Activated CD4-positive, alpha-beta T cell treated with anti-CD3 and anti-CD28 coated beads for 48 hours (primary cell): ENCODE measurements around the gene KCNH4.
"Not testable (repeated sequence)": the region's sequence is repeated elsewhere in the genome, so short reads cannot be mapped to it uniquely, and the experiment has no call there.

Source experiments
- DNase-seq: peaks from one replicate; pipeline ENCODE4 v3.0.0-alpha.2; 2020

The KCNH4 gene

GRCh38 chr17:42193969-42194899 lies 13.3 kb upstream of the KCNH4 start, which contains the start of gene GHDC:
Gene GHDC (minus strand): TSS chr17:42194494. CDS start chr17:42193581, 913 bp downstream.
- DNase-seq = peak; percentile 87

DNA sequence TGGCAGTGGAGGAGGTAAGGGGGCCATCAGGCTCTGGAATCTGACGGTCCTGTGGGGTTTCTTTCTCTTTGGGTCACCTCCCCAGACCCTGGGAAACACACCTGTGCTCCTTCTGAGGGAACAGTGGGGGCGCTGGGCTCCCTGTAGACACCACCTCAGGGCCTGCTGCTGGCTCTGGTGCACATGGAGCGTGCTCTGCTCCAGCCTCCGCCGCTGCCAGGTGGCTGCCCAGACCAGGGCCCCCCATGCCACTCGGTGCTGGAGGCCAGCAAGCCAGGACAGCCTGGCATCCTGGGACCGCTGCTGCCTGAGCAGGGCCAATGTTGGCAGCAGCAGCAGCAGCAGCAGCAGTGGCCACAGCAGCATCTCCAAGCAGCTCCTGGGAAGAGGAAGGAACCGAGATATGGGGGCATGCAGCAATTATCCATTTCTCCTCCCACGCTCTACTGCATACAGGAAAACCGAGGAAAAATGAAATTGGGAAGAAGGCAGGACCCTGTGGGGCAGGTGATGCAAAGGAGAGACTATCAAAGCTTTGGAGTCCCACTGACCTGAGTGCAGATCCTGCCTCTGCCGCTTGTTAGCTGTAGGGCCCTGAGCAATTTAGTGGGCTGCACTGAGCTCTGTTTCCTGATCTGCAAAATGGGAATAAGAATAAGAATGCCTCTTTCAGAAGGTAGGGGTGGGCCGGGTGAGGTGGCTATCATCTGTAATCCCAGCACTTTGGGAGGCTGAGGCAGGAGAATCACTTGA lies 12.4 kb upstream of the KCNH4 start:
- no peak for DNase-seq

DNA sequence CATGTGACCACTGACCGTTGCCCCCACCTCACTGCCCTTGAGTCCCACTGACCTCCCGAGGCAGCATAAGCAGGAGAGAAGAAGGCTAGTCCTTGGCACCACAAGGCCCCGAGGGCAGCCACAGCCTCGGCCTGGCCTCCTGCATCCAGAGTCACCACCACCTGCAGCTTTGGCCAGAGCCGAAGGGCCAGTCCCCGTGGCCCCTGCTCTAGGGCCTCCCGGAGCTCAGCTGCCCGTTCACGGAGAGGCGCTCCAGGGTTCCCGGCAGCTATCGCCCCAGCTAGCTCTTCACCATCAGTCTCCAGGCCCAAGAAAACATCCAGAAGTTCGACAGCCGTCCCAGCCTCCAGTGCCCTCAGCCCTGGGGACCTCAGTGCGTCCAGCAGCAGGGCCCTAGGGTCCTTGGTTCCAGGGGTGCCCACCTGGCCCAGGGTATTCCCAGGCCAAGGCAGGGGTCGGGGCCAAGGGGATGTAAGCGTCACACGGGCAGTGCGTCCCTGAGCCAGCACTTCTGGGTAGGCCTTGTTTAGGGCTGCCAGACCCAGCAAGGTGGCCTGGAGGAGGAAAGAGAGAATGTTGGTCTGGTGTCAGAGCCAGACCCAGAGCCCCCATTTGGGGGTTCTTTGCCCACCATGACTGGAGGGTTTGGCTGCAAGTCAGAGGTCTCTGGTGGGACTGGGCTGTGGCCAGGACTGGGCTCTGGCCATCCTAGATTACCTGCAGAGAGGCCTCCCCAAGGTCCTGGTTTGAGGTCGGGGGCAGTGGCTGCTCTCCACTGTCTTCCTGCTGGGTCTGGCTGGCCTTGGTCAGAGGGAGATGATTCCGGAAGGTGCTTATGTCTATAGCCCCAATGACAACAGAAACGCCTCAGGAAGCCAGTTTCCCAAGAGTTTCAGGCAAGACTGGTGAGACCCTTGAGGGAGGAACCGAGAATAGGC lies 11.5 kb upstream of the KCNH4 start:
- no peak for DNase-seq

DNA sequence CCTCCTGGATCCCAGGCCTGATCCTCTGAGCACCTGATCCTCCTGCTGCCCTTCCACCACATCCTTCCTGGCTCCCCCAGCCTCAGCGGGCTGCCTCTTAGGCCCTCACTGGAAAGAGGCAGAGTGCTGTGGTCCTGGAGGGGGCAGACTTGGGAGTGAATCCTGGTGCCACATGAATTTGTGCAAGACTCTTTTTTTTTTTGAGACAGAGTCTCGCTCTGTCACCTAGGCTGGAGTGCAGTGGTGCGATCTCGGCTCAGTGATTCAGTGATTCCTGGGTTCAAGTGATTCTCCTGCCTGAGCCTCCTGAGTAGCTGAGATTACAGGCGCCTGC lies 10.3 kb upstream of the KCNH4 start:
- DNase-seq = no peak

- DNase-seq = no peak
These were observed 9.7 kb upstream of the KCNH4 start for GRCh38 chr17:42190491-42191274.

GRCh38 chr17:42189651-42189965 lies 8.7 kb upstream of the KCNH4 start:
- no peak for DNase-seq

GRCh38 chr17:42188749-42189650 lies 8.1 kb upstream of the KCNH4 start:
- no peak for DNase-seq

GRCh38 chr17:42187833-42188232 lies 6.9 kb upstream of the KCNH4 start:
- no peak for DNase-seq

- not testable (repeated sequence) for DNase-seq
These were observed 5.2 kb upstream of the KCNH4 start for GRCh38 chr17:42186191-42186590.

GRCh38 chr17:42185621-42185930 lies 4.6 kb upstream of the KCNH4 start:
- no peak for DNase-seq

DNA sequence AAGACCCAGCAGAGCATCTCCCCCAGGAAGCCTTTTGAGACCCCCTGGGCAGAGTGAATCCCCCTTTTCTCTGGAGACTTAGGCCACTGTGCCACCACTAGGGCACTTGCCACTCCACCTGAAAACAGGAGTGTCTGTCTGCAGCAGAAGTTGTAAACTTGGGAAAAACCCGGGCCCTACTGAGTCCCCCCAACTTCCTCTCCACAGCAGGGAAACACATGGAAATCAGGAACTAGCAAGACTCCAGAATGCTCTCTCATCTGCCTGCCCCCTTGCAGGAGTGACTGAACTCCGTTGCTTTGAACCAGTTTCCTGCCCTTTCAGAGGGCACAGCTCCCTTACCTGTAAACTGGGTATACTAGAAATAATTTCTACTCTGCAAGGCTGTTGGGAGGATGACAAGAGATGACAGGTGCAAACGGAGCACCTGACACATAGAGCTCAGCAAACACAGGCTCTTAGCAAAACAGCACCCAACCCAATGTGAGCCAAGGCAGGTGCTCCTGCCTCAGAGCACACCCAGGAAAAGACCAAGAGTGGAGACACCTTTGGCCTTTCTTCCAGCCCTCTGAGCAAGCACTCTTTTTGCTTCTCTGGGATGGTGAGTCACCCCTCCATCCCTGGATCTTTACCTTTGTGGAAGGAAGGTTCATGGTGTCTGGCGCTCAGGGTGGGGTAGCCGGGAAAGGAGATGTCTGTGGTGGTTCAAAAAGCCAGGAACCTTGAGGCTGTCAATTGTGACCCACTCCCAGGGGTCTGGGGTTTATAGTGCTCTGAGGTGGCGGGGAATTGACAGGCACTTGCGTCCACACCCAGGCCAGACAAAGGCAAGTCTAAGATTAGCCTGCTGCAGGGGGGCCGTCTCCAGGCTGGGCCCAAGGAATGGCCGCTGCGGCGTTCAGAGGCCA lies 4.0 kb upstream of the KCNH4 start, which contains the start of gene HCRT:
Gene HCRT (minus strand): TSS at position 740 of the 908 bp plus-strand sequence. CDS start 87 bp downstream, at position 653.
- no peak for DNase-seq

- peak; percentile 86 for DNase-seq
These were observed 3.1 kb upstream of the KCNH4 start for GRCh38 chr17:42183741-42184711.

GRCh38 chr17:42182927-42183734 lies 2.2 kb upstream of the KCNH4 start:
- DNase-seq = no peak

DNA sequence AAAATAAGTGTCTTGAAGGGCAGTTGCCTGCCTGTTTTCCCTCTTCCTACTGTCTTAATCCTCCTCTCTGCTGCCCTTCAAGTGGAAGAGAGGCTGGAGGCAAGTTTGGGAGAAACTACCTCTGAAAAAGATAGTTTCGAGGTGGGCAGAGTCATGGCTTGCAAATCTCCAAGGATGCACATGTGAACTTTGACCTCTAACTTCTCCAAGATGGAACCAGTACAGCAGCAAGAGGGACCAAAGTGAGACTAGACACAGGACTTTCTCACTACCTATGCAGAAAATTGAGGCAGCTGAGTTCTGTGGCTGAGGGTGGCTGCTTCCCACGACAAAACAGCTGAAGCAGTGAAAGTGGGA lies 887 bp upstream of the KCNH4 start:
- no peak for DNase-seq

DNA sequence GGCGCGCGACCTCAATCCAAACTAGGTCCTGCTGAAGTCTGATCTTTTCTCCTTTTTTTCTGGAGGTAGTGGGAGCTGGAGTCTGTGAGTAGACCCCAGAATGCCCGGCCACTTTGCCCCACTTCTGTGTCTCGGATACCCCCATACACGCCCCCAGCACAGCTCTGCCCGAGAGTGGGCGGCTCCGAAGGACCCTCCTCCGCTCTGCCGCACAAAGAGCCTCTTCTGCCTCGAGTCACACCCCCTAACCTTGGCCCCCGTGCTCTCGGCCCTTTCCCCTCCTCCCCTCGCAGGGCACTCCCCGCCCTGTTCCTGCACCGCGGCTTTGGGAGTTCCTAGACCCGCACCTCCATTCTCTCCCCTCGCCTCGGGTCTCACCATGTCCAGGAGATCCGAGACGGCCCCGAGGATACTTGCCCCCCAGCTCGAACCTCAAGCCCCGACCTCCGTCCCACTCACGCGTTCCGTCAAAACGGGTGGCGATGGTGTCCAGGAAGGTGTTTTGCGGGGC lies 476 bp downstream of the KCNH4 start:
- DNase-seq = no peak

GRCh38 chr17:42179911-42180410 lies 981 bp downstream of the KCNH4 start:
- peak; percentile 47 for DNase-seq

DNA sequence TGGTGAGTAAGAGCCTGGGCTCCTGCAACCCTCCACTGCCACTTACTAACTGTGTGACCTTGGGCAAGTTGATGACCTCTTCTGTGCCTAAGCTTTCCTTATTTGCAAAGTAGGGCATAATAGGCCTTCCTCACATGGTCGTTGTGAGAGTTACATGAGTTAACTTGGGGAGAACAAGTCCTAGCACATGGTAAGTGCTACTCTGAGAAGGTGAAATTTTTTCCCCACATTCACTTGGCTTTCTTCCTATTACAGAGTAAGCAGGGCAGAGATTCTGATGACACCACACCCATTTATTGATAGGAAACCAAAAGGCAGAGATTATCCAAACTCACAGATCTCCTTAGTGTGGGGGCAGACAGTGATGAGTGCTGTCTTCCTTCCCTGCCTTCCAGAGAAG lies 1.6 kb downstream of the KCNH4 start:
- no peak for DNase-seq

DNA sequence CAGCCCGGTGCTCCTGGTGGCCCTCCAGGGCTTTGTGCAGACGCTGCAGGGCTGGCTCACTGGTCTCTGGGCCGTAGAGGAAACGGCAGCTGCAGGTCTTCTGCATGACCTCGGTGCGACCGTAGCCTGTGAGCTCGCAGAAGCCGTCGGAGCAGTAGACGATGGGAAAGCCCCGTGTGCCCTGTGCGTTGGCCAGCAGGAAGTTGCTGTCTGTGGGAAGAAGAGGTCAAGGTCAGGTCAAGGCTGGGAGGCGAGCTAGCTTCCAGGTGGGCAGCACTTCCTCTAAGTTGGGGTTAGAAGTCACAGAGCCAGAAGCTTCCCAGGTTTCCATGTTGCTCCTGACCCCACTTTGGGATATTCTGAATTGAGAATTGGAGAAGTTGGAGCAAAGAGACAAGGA lies 2.1 kb downstream of the KCNH4 start:
- peak; percentile 27 for DNase-seq
